Liver (tissue), 3 donors: ENCODE measurements around the gene ZNF101.

Experiments
- RXRA ChIP-seq, 2 donors: IDR thresholded peaks; 2 replicates each; pipeline ENCODE4 v1.6.1; 2017 to 2018; ENCODE audit warnings: antibody characterized with exemption in 2 of 2, mild to moderate bottlenecking in 1 of 2
- TF ChIP-seq, protein P1 (sequence below): fragments of 150-350 bp; IDR thresholded peaks from 2 replicates; pipeline ENCODE4 v1.5.1; 2017; ENCODE audit warnings: improper control_type of control experiment, low read depth, low read length; ENCODE audit not compliant: missing input control
- donor health status: healthy.
- donor health status: healthy.

- TF ChIP-seq, protein P1, sequence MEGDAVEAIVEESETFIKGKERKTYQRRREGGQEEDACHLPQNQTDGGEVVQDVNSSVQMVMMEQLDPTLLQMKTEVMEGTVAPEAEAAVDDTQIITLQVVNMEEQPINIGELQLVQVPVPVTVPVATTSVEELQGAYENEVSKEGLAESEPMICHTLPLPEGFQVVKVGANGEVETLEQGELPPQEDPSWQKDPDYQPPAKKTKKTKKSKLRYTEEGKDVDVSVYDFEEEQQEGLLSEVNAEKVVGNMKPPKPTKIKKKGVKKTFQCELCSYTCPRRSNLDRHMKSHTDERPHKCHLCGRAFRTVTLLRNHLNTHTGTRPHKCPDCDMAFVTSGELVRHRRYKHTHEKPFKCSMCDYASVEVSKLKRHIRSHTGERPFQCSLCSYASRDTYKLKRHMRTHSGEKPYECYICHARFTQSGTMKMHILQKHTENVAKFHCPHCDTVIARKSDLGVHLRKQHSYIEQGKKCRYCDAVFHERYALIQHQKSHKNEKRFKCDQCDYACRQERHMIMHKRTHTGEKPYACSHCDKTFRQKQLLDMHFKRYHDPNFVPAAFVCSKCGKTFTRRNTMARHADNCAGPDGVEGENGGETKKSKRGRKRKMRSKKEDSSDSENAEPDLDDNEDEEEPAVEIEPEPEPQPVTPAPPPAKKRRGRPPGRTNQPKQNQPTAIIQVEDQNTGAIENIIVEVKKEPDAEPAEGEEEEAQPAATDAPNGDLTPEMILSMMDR: no peak
- no peak for TF ChIP-seq RXRA (IDR thresholded peaks at IDR 0.05)
Observed at GRCh38 chr19:19732579-19733501, 64.2 kb downstream of the ZNF101 start, which contains the start of gene ZNF14.
